Type B pancreatic cell (in vitro differentiated cells): ENCODE data around the gene FAM227B. TPM values are rescaled to one million over a fixed set of nuclear protein-coding genes. Genes with fewer than 3 reads are reported as not detected.

Source experiments
- DNase-seq: peaks from one replicate; pipeline ENCODE4 v3.0.0; 2021; ENCODE audit warnings: mixed read lengths; ENCODE audit not compliant: unreplicated experiment; ENCODE audit errors: extremely low spot score
- H3K27ac Mint-ChIP-seq: 2 replicates; pipeline ENCODE4 v1.8.0; 2021; ENCODE audit warnings: mild to moderate bottlenecking, mixed read lengths
- H3K27me3 Mint-ChIP-seq: 2 replicates; pipeline ENCODE4 v1.8.0; 2021; ENCODE audit warnings: mixed read lengths
- H3K36me3 Mint-ChIP-seq: 2 replicates; pipeline ENCODE4 v1.8.0; 2021; ENCODE audit warnings: mixed read lengths
- H3K4me1 Mint-ChIP-seq: one replicate; pipeline ENCODE4 v1.8.0; 2021; ENCODE audit warnings: mixed read lengths; ENCODE audit not compliant: unreplicated experiment
- H3K4me3 Mint-ChIP-seq: 2 replicates; pipeline ENCODE4 v1.8.0; 2021; ENCODE audit warnings: mild to moderate bottlenecking, mixed read lengths
- H3K9me3 Mint-ChIP-seq: 2 replicates; pipeline ENCODE4 v1.8.0; 2021; ENCODE audit warnings: mixed read lengths
- CTCF ChIP-seq: fragments of 200-600 bp; sonication (generic); conservative IDR thresholded peaks from 2 replicates; pipeline ENCODE4 v1.5.0; 2021; ENCODE audit warnings: antibody characterized with exemption, mild to moderate bottlenecking
- total RNA-seq: library from RNA; stranded (reverse); gene quantifications from 2 replicates; pipeline ENCODE4 v1.2.1, GENCODE V29; 2021; ENCODE audit warnings: low replicate concordance

The FAM227B gene
- total RNA-seq, 1 donor from 2014 or later = 7.3 TPM

GRCh38 chr15:49464522-49464921, 156.1 kb downstream of the FAM227B start:
- H3K36me3 Mint-ChIP-seq = no peaks in the 10 kb centered on the region
- peaks cover 7% of the 10 kb centered on the region for H3K4me1 Mint-ChIP-seq

GRCh38 chr15:49462232-49462844, 158.3 kb downstream of the FAM227B start:
- Mint-ChIP-seq H3K9me3 (no peaks in the 10 kb centered on the region), H3K27me3 (no peaks in the 10 kb centered on the region), H3K4me3 (no peak overlapping the region), H3K36me3 (no peaks in the 10 kb centered on the region), H3K27ac (no peak overlapping the region), H3K4me1 (no peaks in the 10 kb centered on the region)
- no peak for DNase-seq
- TF ChIP-seq CTCF = no peak

More at GRCh38 chr15:49464522-49464921, 156.1 kb downstream of the FAM227B start:
- Mint-ChIP-seq H3K27me3 (no peaks in the 10 kb centered on the region), H3K27ac (no peak overlapping the region), H3K4me3 (no peak overlapping the region), H3K9me3 (no peaks in the 10 kb centered on the region)
- TF ChIP-seq CTCF = no peak
- DNase-seq = no peak

DNA sequence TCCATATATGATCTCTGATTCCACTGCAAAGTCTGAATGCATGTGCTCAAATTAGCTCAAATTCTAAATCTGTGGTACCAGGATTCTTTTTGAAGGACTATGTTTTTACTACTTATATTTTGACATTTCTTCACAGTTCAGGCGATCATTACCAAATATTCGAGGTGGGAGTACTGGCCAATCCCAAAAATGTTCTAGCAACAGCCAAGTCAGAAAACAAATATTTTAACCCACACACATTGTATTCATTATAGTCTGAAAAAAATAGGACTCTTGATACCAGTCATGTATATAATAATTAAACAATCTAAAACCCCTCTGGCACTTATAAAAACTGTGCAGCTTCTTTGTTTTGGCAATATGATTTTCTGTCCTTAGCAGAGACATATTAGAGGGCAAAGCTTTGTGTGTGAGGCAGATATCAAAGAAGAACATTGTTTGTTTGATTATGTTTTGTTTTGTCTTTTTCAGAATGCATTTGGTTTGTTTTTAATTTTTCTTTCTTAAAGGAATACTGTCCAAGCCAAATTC, 160.1 kb downstream of the FAM227B start:
- Mint-ChIP-seq H3K27ac (no peak overlapping the region), H3K4me1 (no peaks in the 10 kb centered on the region), H3K27me3 (no peaks in the 10 kb centered on the region), H3K36me3 (no peaks in the 10 kb centered on the region), H3K9me3 (no peaks in the 10 kb centered on the region), H3K4me3 (no peak overlapping the region)
- no peak for DNase-seq
- no peak for TF ChIP-seq CTCF

GRCh38 chr15:49458145-49458544, 162.5 kb downstream of the FAM227B start:
- Mint-ChIP-seq H3K9me3 (no peaks in the 10 kb centered on the region), H3K36me3 (no peaks in the 10 kb centered on the region), H3K27me3 (no peaks in the 10 kb centered on the region), H3K4me1 (no peaks in the 10 kb centered on the region), H3K27ac (no peak overlapping the region), H3K4me3 (no peak overlapping the region)
- no peak for DNase-seq
- no peak for TF ChIP-seq CTCF

- Mint-ChIP-seq H3K4me3 (no peak overlapping the region), H3K36me3 (no peaks in the 10 kb centered on the region), H3K9me3 (no peaks in the 10 kb centered on the region), H3K4me1 (no peaks in the 10 kb centered on the region), H3K27me3 (no peaks in the 10 kb centered on the region), H3K27ac (no peak overlapping the region)
- DNase-seq = no peak
- TF ChIP-seq CTCF = no peak
These were observed 164.5 kb downstream of the FAM227B start for GRCh38 chr15:49456166-49456565.
